GM12892 (cell line): ENCODE data around the gene ZDHHC11.
"Not testable (repeated sequence)": the region's sequence is repeated elsewhere in the genome, so short reads cannot be mapped to it uniquely, and the experiment has no call there.

Source experiments
- POLR2A ChIP-seq: IDR thresholded peaks from 2 replicates; pipeline ENCODE4 v1.6.1; 2011; ENCODE audit warnings: low read depth, low read length, control low read depth
- POLR2AphosphoS5 ChIP-seq: IDR thresholded peaks from 2 replicates; pipeline ENCODE4 v1.6.1; 2011; ENCODE audit warnings: low read depth, low read length, control low read depth
- TAF1 ChIP-seq: IDR thresholded peaks from 2 replicates; pipeline ENCODE4 v1.6.1; 2011; ENCODE audit warnings: low read depth, mild to moderate bottlenecking, control low read depth, low read length, borderline replicate concordance

- not testable (repeated sequence) for TF ChIP-seq POLR2AphosphoS5, POLR2A, TAF1
Measured at GRCh38 chr5:840974-841435, 9.8 kb downstream of the ZDHHC11 start.
